CD14-positive monocyte (primary cell): ENCODE data around the gene ARIH2. TPM values are rescaled to one million over a fixed set of nuclear protein-coding genes. Genes with fewer than 3 reads are reported as not detected.

Experiments used
- DNase-seq, 3 donors: peaks; one replicate each; pipeline ENCODE4 v3.0.0-alpha.2; 2011 to 2022
- H2AFZ ChIP-seq: 2 replicates; pipeline ENCODE4 v1.6.0; 2012; ENCODE audit warnings: mild to moderate bottlenecking, low read depth, low read length, inconsistent platforms; ENCODE audit not compliant: insufficient read depth, poor library complexity, severe bottlenecking
- H3K27ac ChIP-seq, 2 donors: 1 replicate in 1 of 2; 2 replicates in 1 of 2; pipeline ENCODE4 v1.5.1; 2012 to 2013; ENCODE audit warnings: low read length in 2 of 2, control low read depth in 1 of 2, inconsistent platforms in 1 of 2, low read depth in 1 of 2, mild to moderate bottlenecking in 1 of 2
- H3K27me3 ChIP-seq, 2 donors: one replicate each; pipeline versions ENCODE4 v1.6.0 to v1.6.1; 2011 to 2013; ENCODE audit warnings: low read length in 2 of 2; ENCODE audit not compliant: control insufficient read depth in 2 of 2, insufficient read depth in 2 of 2
- H3K36me3 ChIP-seq, 2 donors: replicated peaks in 1 of 2; 1 replicate in 1 of 2; 2 replicates in 1 of 2; pipeline versions ENCODE4 v1.5.1 to v1.6.1; 2012 to 2013; ENCODE audit warnings: low read length in 2 of 2, control low read depth in 1 of 2, inconsistent platforms in 1 of 2, mild to moderate bottlenecking in 1 of 2; ENCODE audit not compliant: insufficient read depth in 2 of 2, control insufficient read depth in 1 of 2
- H3K4me1 ChIP-seq, 2 donors: 1 replicate in 1 of 2; 2 replicates in 1 of 2; pipeline versions ENCODE4 v1.5.1 to v1.6.1; 2012 to 2013; ENCODE audit warnings: low read length in 2 of 2, control low read depth in 1 of 2, inconsistent platforms in 1 of 2, mild to moderate bottlenecking in 1 of 2, moderate library complexity in 1 of 2; ENCODE audit not compliant: insufficient read depth in 2 of 2, control insufficient read depth in 1 of 2
- H3K4me2 ChIP-seq: replicated peaks from 2 replicates; pipeline ENCODE3; 2012; ENCODE audit warnings: low read length, moderate library complexity, mild to moderate bottlenecking; ENCODE audit not compliant: poor library complexity, severe bottlenecking; ENCODE audit errors: extremely low read depth
- H3K4me3 ChIP-seq, 3 experiments: fragments of 200-600 bp in 1 of 3; sonication (generic) in 1 of 3; replicated peaks in 1 of 3; 1 replicate in 2 of 3; 2 replicates in 1 of 3; pipeline ENCODE4 v1.5.1; 2011 to 2013; ENCODE audit warnings: low read length in 3 of 3, mild to moderate bottlenecking in 3 of 3, control low read depth in 2 of 3, low read depth in 2 of 3, inconsistent platforms in 1 of 3, moderate library complexity in 1 of 3
- H3K79me2 ChIP-seq: 2 replicates; pipeline ENCODE4 v1.6.0; 2012; ENCODE audit warnings: mild to moderate bottlenecking, control low read depth, inconsistent platforms, low read length, moderate library complexity; ENCODE audit not compliant: insufficient read depth
- H3K9ac ChIP-seq: 2 replicates; pipeline ENCODE4 v1.6.0; 2017; ENCODE audit warnings: low read length, mild to moderate bottlenecking; ENCODE audit not compliant: insufficient read depth, poor library complexity, severe bottlenecking
- H3K9me3 ChIP-seq, 2 donors: replicated peaks in 1 of 2; 1 replicate in 1 of 2; 2 replicates in 1 of 2; pipeline versions ENCODE4 v1.5.1 to v1.6.1; 2012 to 2013; ENCODE audit warnings: low read length in 2 of 2, control low read depth in 1 of 2; ENCODE audit not compliant: control insufficient read depth in 1 of 2, insufficient read depth in 1 of 2
- H4K20me1 ChIP-seq: 2 replicates; pipeline ENCODE4 v1.6.0; 2012; ENCODE audit warnings: mild to moderate bottlenecking, low read length, control low read depth, moderate library complexity; ENCODE audit not compliant: insufficient read depth
- H3K27ac Mint-ChIP-seq, 7 donors: one replicate each; pipeline ENCODE4 v1.8.0; 2020; ENCODE audit warnings: mild to moderate bottlenecking in 7 of 7, mixed read lengths in 7 of 7, moderate library complexity in 6 of 7, inconsistent platforms in 2 of 7
- H3K27me3 Mint-ChIP-seq, 3 donors: one replicate each; pipeline ENCODE4 v1.8.0; 2021 to 2022; ENCODE audit warnings: low read depth in 3 of 3, mild to moderate bottlenecking in 3 of 3, mixed read lengths in 3 of 3, moderate library complexity in 3 of 3, inconsistent platforms in 1 of 3
- H3K36me3 Mint-ChIP-seq, 2 donors: one replicate each; pipeline ENCODE4 v1.8.0; 2020; ENCODE audit warnings: mixed read lengths in 2 of 2, inconsistent platforms in 1 of 2, mild to moderate bottlenecking in 1 of 2
- H3K4me1 Mint-ChIP-seq: one replicate; pipeline ENCODE4 v1.8.0; 2020; ENCODE audit warnings: mild to moderate bottlenecking, mixed read lengths
- H3K4me3 Mint-ChIP-seq, 2 donors: one replicate each; pipeline ENCODE4 v1.8.0; 2020; ENCODE audit warnings: mild to moderate bottlenecking in 2 of 2, mixed read lengths in 2 of 2, moderate library complexity in 1 of 2
- H3K9me3 Mint-ChIP-seq, 7 donors: one replicate each; pipeline ENCODE4 v1.8.0; 2020 to 2022; ENCODE audit warnings: mixed read lengths in 7 of 7, mild to moderate bottlenecking in 6 of 7, moderate library complexity in 6 of 7, inconsistent platforms in 2 of 7
- WGBS: methylation state at CpG from one replicate; pipeline ENCODE4 v1.1.5; 2013; ENCODE audit warnings: missing lambda C conversion rate; ENCODE audit not compliant: insufficient coverage; 5-methylcytosine and 5-hydroxymethylcytosine counted together
- intact Hi-C, 2 donors: fragments of 100-400 bp; cut with micrococcal nuclease; formaldehyde crosslinking; loops; one replicate each; pipeline versions ENCODE4 v1.15.0 to v1.15.1; 2023
- polyA plus RNA-seq, 3 donors: library from polyadenylated mRNA; depleted of rRNA in 1 of 3; unstranded in 2 of 3; stranded (reverse) in 1 of 3; fragments of 300-500 nt in 2 of 3; fragments of >200 nt in 1 of 3; fragmentation: Illumina TruSeq in 2 of 3; gene quantifications; 1 replicate in 2 of 3; 2 replicates in 1 of 3; pipeline ENCODE4 v1.2.3, GENCODE V29; 2012 to 2021
- TF ChIP-seq, protein P1 (sequence below): fragments of 200-600 bp; IDR thresholded peaks from one replicate; pipeline ENCODE4 v1.8.0; 2022; ENCODE audit warnings: antibody characterized with exemption, mild to moderate bottlenecking

Gene ARIH2
- polyA plus RNA-seq, 3 donors: 68.2 to 94.8 (median 72.2) TPM

DNA sequence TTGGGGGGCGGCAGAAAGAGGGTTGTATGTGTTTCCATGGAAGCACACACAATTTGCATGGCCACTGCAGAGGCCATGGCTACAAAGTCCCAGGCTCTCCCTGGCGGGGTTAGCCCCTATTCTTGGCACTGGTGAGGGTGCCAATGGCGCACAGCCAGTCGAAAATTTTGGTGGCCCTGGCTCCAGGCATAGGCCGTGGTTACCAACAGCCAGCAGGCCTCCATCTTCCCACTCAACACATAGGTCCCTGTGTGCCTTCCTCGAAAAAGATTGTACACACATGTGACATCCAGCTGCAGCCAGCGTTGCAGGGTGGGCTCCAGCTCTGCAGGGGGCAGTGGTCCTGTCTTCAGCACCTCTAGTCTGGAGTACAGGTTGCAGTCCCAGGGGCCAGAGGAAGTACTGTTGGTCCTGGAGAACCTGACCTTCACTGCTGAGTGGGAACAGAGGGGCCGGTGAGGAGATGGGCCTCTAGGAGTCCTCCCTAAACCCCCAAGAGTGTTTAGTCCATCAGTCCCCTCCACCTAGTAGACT, 78.5 kb downstream of the ARIH2 start:
- Mint-ChIP-seq H3K27me3 (peaks cover 0 to 1% (median 0%) of the 10 kb centered on the region in 3 donors), H3K9me3 (no peaks in the 10 kb centered on the region), H3K36me3 (peaks cover 15 to 38% of the 10 kb centered on the region in 2 donors), H3K27ac (no peak overlapping the region), H3K4me1 (peaks cover 7% of the 10 kb centered on the region), H3K4me3 (no peak overlapping the region)
- H3K79me2 ChIP-seq: peaks cover 3% of the 10 kb centered on the region
- H3K4me3 ChIP-seq: no peak overlapping the region
- no peak overlapping the region for H3K4me2 ChIP-seq
- DNase-seq: no peak
- intact Hi-C loops: loop anchor here in 1 of 2 donors (10.0 kb wide), 1 partner anchor 158 kb away; no protein-coding TSS in a partner anchor
- no peak overlapping the region for H3K9ac ChIP-seq
- H3K36me3 ChIP-seq: peaks cover 6 to 26% of the 10 kb centered on the region in 2 donors
- 92% methylated on average over 7 of the region's 8 CpGs for WGBS
- H3K27me3 ChIP-seq: no peaks in the 10 kb centered on the region
- no peaks in the 10 kb centered on the region for H3K9me3 ChIP-seq
- no peaks in the 10 kb centered on the region for H3K4me1 ChIP-seq
- H2AFZ ChIP-seq: no peak overlapping the region
- TF ChIP-seq, protein P1, sequence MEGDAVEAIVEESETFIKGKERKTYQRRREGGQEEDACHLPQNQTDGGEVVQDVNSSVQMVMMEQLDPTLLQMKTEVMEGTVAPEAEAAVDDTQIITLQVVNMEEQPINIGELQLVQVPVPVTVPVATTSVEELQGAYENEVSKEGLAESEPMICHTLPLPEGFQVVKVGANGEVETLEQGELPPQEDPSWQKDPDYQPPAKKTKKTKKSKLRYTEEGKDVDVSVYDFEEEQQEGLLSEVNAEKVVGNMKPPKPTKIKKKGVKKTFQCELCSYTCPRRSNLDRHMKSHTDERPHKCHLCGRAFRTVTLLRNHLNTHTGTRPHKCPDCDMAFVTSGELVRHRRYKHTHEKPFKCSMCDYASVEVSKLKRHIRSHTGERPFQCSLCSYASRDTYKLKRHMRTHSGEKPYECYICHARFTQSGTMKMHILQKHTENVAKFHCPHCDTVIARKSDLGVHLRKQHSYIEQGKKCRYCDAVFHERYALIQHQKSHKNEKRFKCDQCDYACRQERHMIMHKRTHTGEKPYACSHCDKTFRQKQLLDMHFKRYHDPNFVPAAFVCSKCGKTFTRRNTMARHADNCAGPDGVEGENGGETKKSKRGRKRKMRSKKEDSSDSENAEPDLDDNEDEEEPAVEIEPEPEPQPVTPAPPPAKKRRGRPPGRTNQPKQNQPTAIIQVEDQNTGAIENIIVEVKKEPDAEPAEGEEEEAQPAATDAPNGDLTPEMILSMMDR: no peak
- H3K27ac ChIP-seq: no peak overlapping the region
- H4K20me1 ChIP-seq: no peaks in the 10 kb centered on the region

DNA sequence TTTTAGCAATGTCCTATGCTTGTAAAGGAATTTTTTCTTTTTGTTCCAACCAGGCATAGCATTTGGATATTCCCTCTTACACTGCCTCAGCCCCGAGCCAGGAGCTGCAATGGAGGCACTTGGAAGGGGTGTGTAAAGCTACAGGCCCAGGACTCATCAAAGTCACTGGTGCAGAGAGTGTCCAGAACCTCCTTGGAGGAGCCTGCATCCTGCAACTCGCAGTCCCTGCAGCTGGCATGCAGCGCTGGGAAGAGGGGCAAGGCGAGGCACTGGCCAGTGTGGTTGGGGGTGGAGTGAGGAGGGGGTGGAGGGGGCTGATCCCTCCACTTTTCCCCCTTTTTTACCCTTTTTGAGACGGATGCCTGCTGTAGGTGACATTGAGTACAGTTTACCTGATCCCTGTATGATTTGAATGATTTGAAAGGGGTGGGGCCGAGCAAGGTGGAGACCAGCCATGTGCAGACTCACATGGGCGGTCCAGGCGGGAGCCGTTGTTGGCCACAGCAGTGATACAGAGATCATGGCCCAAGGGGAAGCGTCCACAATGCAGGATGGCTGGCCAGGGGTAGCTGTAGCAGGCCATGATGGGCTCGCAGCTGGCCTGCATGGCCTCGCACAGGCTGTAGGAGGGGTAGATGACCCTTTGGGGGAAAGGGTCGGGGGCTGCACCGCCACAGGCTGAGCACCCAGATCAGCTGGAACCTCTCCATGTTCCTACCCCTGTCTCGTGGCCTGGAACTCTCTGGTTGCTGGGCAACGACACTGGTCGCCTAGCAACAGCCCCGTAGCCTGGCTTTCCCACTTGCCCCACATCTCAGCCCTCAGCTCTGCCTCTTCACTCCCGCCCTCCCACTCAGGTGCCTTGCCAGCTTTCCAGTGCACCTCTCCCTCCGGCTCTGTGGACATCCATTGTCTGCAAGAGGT, 79.3 kb downstream of the ARIH2 start:
- Histone ChIP-seq H3K4me2 (no peak overlapping the region), H3K79me2 (no peaks in the 10 kb centered on the region), H3K9ac (no peak overlapping the region), H4K20me1 (no peaks in the 10 kb centered on the region), H3K27ac (no peak overlapping the region), H3K4me1 (no peaks in the 10 kb centered on the region), H2AFZ (no peak overlapping the region), H3K27me3 (no peaks in the 10 kb centered on the region), H3K4me3 (no peak overlapping the region), H3K9me3 (no peaks in the 10 kb centered on the region), H3K36me3 (peaks cover 6 to 26% of the 10 kb centered on the region in 2 donors)
- 94% methylated on average over 11 of the region's 20 CpGs for WGBS
- Mint-ChIP-seq H3K27ac (no peak overlapping the region), H3K4me1 (peaks cover 7% of the 10 kb centered on the region), H3K9me3 (no peaks in the 10 kb centered on the region), H3K4me3 (no peak overlapping the region), H3K36me3 (peaks cover 19 to 38% of the 10 kb centered on the region in 2 donors), H3K27me3 (peaks cover 0 to 3% (median 0%) of the 10 kb centered on the region in 3 donors)
- DNase-seq: no peak
- TF ChIP-seq, protein P1: no peak
- intact Hi-C loops: loop anchor here in 1 of 2 donors (10.0 kb wide), 1 partner anchor 157 kb away; no protein-coding TSS in a partner anchor
